HCT116 (cell line): ENCODE data around the gene PCDH9. TPM values are rescaled to one million over a fixed set of nuclear protein-coding genes. Genes with fewer than 3 reads are reported as not detected.

Source experiments
- ATAC-seq: fragments of 200-7000 bp; cut with Tn5 transposase; 2 replicates; pipeline ENCODE4 v1.9.1; 2020; ENCODE audit warnings: mild to moderate bottlenecking, moderate library complexity
- BruUV-seq: library from RNA; stranded (reverse); fragments of 400-500 nt; replicated peaks from 2 replicates; lab custom pipeline; 2021; lab: Mats Ljungman, UMichigan
- CTCF ChIA-PET: fragments of 300-600 bp; sonication (Branson Sonifier 250); formaldehyde crosslinking; loops from one replicate; lab custom pipeline; 2021; ENCODE audit warnings: antibody characterized with exemption; lab: Charles Lee
- POLR2A ChIA-PET: fragments of 300-600, 350-600 bp; sonication (Branson Sonifier 250); formaldehyde crosslinking; loops from one replicate; lab custom pipeline; 2021; ENCODE audit warnings: antibody characterized with exemption; lab: Charles Lee
- RAD21 ChIA-PET, 2 experiments: fragments of 300-600 bp; sonication (Branson Sonifier 250); formaldehyde crosslinking; loops; one replicate each; lab custom pipeline; 2023; ENCODE audit warnings: low total read pairs in 2 of 2; ENCODE audit not compliant: uncharacterized antibody in 2 of 2, unreplicated experiment in 2 of 2, low non-redundant PET in 1 of 2; lab: Charles Lee
- DNase-seq: peaks from one replicate; pipeline ENCODE4 v3.0.0-alpha.2; 2010; ENCODE audit warnings: low read depth, low spot score
- H2AFZ ChIP-seq: fragments of 200-600 bp; shearing (Covaris generic), sonication (generic); 2 replicates; pipeline ENCODE4 v1.6.1; 2017; ENCODE audit warnings: low read depth, mixed run types, mixed read lengths, antibody characterized with exemption, low read length; ENCODE audit not compliant: poor library complexity, severe bottlenecking
- H3K27ac ChIP-seq: 2 replicates; pipeline ENCODE4 v1.5.1; 2012; ENCODE audit warnings: low read depth, low read length
- H3K27me3 ChIP-seq: fragments of 200-600 bp; sonication (generic); 2 replicates; pipeline ENCODE4 v1.6.1; 2016; ENCODE audit warnings: mixed run types, low read length, mixed read lengths; ENCODE audit not compliant: insufficient read depth
- H3K36me3 ChIP-seq, 2 experiments: fragments of 200-500 bp in 1 of 2; fragments of 200-600 bp in 1 of 2; sonication (Bioruptor generic) in 1 of 2; sonication (generic) in 1 of 2; 2 replicates each; pipeline versions ENCODE4 v1.5.1 to v1.6.1; 2014 to 2016; ENCODE audit warnings: low read length in 2 of 2, inconsistent platforms in 1 of 2, mixed read lengths in 1 of 2, mixed run types in 1 of 2; ENCODE audit not compliant: insufficient read depth in 2 of 2, control insufficient read depth in 1 of 2
- H3K4me1 ChIP-seq, 2 experiments: fragments of 200-600 bp in 1 of 2; sonication (generic) in 1 of 2; 2 replicates each; pipeline versions ENCODE4 v1.5.1 to v1.6.1; 2012 to 2017; ENCODE audit warnings: low read length in 2 of 2, inconsistent platforms in 1 of 2, mild to moderate bottlenecking in 1 of 2, mixed read lengths in 1 of 2, mixed run types in 1 of 2, moderate library complexity in 1 of 2; ENCODE audit not compliant: insufficient read depth in 2 of 2, control insufficient read depth in 1 of 2
- H3K4me2 ChIP-seq: fragments of 200-600 bp; sonication (generic); 2 replicates; pipeline ENCODE4 v1.6.1; 2017; ENCODE audit warnings: mixed run types, low read length, mixed read lengths
- H3K4me3 ChIP-seq, 2 experiments: fragments of 200-600 bp in 1 of 2; sonication (generic) in 1 of 2; replicated peaks in 1 of 2; 2 replicates each; pipeline ENCODE4 v1.5.1; 2011 to 2016; ENCODE audit warnings: low read length in 2 of 2, control low read depth in 1 of 2, low read depth in 1 of 2, mild to moderate bottlenecking in 1 of 2, mixed read lengths in 1 of 2, mixed run types in 1 of 2
- H3K79me2 ChIP-seq: fragments of 200-600 bp; sonication (generic); 2 replicates; pipeline ENCODE4 v1.6.1; 2017; ENCODE audit warnings: mild to moderate bottlenecking, mixed run types, low read length, moderate library complexity, mixed read lengths; ENCODE audit not compliant: insufficient read depth
- H3K9ac ChIP-seq: fragments of 200-600 bp; sonication (generic); 2 replicates; pipeline ENCODE4 v1.6.1; 2016; ENCODE audit warnings: low read length, mixed read lengths
- H3K9me2 ChIP-seq: fragments of 200-600 bp; sonication (generic), shearing (Covaris generic); 2 replicates; pipeline ENCODE4 v1.6.1; 2017; ENCODE audit warnings: mixed run types, mild to moderate bottlenecking, moderate library complexity; ENCODE audit not compliant: insufficient read depth
- H3K9me3 ChIP-seq, 2 experiments: fragments of 200-500 bp in 1 of 2; fragments of 200-600 bp in 1 of 2; sonication (Bioruptor generic) in 1 of 2; sonication (generic) in 1 of 2; 2 replicates each; pipeline ENCODE4 v1.6.1; 2014 to 2017; ENCODE audit warnings: low read length in 2 of 2, mixed read lengths in 2 of 2, inconsistent platforms in 1 of 2, low read depth in 1 of 2, mild to moderate bottlenecking in 1 of 2, mixed run types in 1 of 2, moderate library complexity in 1 of 2; ENCODE audit not compliant: control insufficient read depth in 1 of 2, insufficient read depth in 1 of 2
- H4K20me1 ChIP-seq: fragments of 200-600 bp; sonication (generic), shearing (Covaris generic); 2 replicates; pipeline ENCODE4 v1.6.1; 2017; ENCODE audit warnings: mixed run types, mild to moderate bottlenecking, moderate library complexity; ENCODE audit not compliant: insufficient read depth
- ATF3 ChIP-seq: IDR thresholded peaks from 2 replicates; pipeline ENCODE4 v1.6.1; 2012
- CEBPB ChIP-seq: IDR thresholded peaks from 2 replicates; pipeline ENCODE4 v1.6.1; 2012; ENCODE audit warnings: low read depth
- EZH2phosphoT487 ChIP-seq: fragments of 200-600 bp; IDR thresholded peaks from 2 replicates; pipeline ENCODE4 v1.6.1; 2018; ENCODE audit warnings: antibody characterized with exemption, borderline replicate concordance
- FOSL1 ChIP-seq: IDR thresholded peaks from 2 replicates; pipeline ENCODE4 v1.6.1; 2012; ENCODE audit warnings: low read depth
- JUND ChIP-seq: IDR thresholded peaks from 2 replicates; pipeline ENCODE4 v1.6.1; 2012
- MAX ChIP-seq: IDR thresholded peaks from 2 replicates; pipeline ENCODE4 v1.6.1; 2012
- YY1 ChIP-seq: IDR thresholded peaks from 2 replicates; pipeline ENCODE4 v1.6.1; 2011; ENCODE audit warnings: low read length, low read depth, moderate library complexity, mild to moderate bottlenecking; ENCODE audit not compliant: insufficient replicate concordance; ENCODE audit errors: extremely low read depth
- ZBTB33 ChIP-seq: IDR thresholded peaks from 2 replicates; pipeline ENCODE4 v1.6.1; 2011; ENCODE audit warnings: mild to moderate bottlenecking, low read length, moderate library complexity; ENCODE audit not compliant: insufficient replicate concordance; ENCODE audit errors: extremely low read depth
- ZFX ChIP-seq: fragments of 450-650 bp; IDR thresholded peaks from 2 replicates; pipeline ENCODE4 v1.6.1; 2017
- intact Hi-C: fragments of 100-400 bp; cut with micrococcal nuclease; formaldehyde crosslinking; loops from 2 replicates; pipeline ENCODE4 v1.10.0; 2022
- total RNA-seq: library from RNA; stranded (reverse); gene quantifications from one replicate; pipeline ENCODE4 v1.2.1, GENCODE V29; 2021; ENCODE audit not compliant: unreplicated experiment

The PCDH9 gene
- total RNA-seq, 1 experiment from 2014 or later: 0.02 TPM

- TF ChIP-seq YY1 (no peak), ZFX (no peak), ZBTB33 (no peak), ATF3 (no peak), MAX (no peak), JUND (no peak), EZH2phosphoT487 (no peak), CEBPB (no peak), FOSL1 (no peak)
- Histone ChIP-seq H3K36me3 (no peaks in the 10 kb centered on the region), H3K9ac (no peak overlapping the region), H3K4me3 (no peak overlapping the region), H3K79me2 (no peaks in the 10 kb centered on the region), H3K4me2 (no peak overlapping the region), H2AFZ (no peak overlapping the region), H3K4me1 (no peaks in the 10 kb centered on the region), H4K20me1 (no peaks in the 10 kb centered on the region), H3K9me2 (no peaks in the 10 kb centered on the region), H3K27ac (no peak overlapping the region), H3K9me3 (no peaks in the 10 kb centered on the region), H3K27me3 (no peaks in the 10 kb centered on the region)
- ATAC-seq: no peak
- ChIA-PET POLR2A (no interaction called here), RAD21 (no interaction called here), CTCF (no interaction called here)
- intact Hi-C loops: no loop called here
- no TSS peak for BruUV-seq
- DNase-seq: no peak
Observed at GRCh38 chr13:66427458-66427861, 802.7 kb downstream of the PCDH9 start.
